GM12878 (cell line): ENCODE results near the gene PPP1R9B. TPM values are rescaled to one million over a fixed set of nuclear protein-coding genes. Genes with fewer than 3 reads are reported as not detected.

Experiments used
- ATAC-seq: fragments of 200-7000 bp; cut with Tn5 transposase; 3 replicates; pipeline ENCODE4 v1.9.1; 2020; ENCODE audit warnings: mild to moderate bottlenecking, moderate library complexity
- BruUV-seq: library from RNA; stranded (reverse); fragments of 400-500 nt; replicated peaks from 2 replicates; lab custom pipeline; 2021; lab: Mats Ljungman, UMichigan
- CTCF ChIA-PET: fragments of 300-600 bp; sonication (Branson Sonifier 250); formaldehyde crosslinking; extraction: SDS; loops from one replicate; lab custom pipeline; 2021; ENCODE audit warnings: inconsistent platforms; lab: Yijun Ruan, JAX
- POLR2A ChIA-PET: fragments of 350-600 bp; formaldehyde crosslinking; extraction: SDS; loops from one replicate; lab custom pipeline; 2021; ENCODE audit warnings: inconsistent platforms; lab: Charles Lee
- RAD21 ChIA-PET: fragments of 300-600 bp; sonication (Branson Sonifier 250); formaldehyde crosslinking; loops from one replicate; lab custom pipeline; 2023; ENCODE audit warnings: antibody characterized with exemption; ENCODE audit not compliant: unreplicated experiment; lab: Charles Lee
- SMC1A ChIA-PET: fragments of 300-600 bp; sonication (Branson Sonifier 250); formaldehyde crosslinking; loops from one replicate; lab custom pipeline; 2023; ENCODE audit not compliant: unreplicated experiment, uncharacterized antibody; lab: Charles Lee
- DNase-seq: peaks from one replicate; pipeline ENCODE4 v3.0.0-alpha.2; 2011; ENCODE audit warnings: low read depth, low spot score
- FAIRE-seq: peaks from 3 replicates; lab custom pipeline; 2011; peaks lifted over from hg19 to GRCh38; lab: Jason Lieb, UNC
- H2AFZ ChIP-seq: 2 replicates; pipeline ENCODE4 v1.6.0; 2011; ENCODE audit warnings: low read depth, low read length, control low read depth; ENCODE audit not compliant: control insufficient read depth
- H3K27ac ChIP-seq: 2 replicates; pipeline ENCODE4 v1.5.1; 2011; ENCODE audit warnings: control low read depth; ENCODE audit not compliant: control insufficient read depth, insufficient read depth
- H3K27me3 ChIP-seq, 2 experiments: replicated peaks in 1 of 2; 2 replicates each; pipeline versions ENCODE4 v1.6.0 to v1.6.1; 2011; ENCODE audit warnings: low read length in 1 of 2; ENCODE audit not compliant: control insufficient read depth in 2 of 2, insufficient read depth in 2 of 2
- H3K36me3 ChIP-seq, 2 experiments: 2 replicates each; pipeline ENCODE4 v1.5.1; 2011; ENCODE audit warnings: low read length in 1 of 2; ENCODE audit not compliant: control insufficient read depth in 2 of 2, insufficient read depth in 2 of 2
- H3K4me1 ChIP-seq: 2 replicates; pipeline ENCODE4 v1.6.1; 2011; ENCODE audit warnings: mild to moderate bottlenecking, low read length, moderate library complexity, mixed read lengths; ENCODE audit not compliant: control insufficient read depth, insufficient read depth
- H3K4me2 ChIP-seq: 2 replicates; pipeline ENCODE4 v1.6.0; 2011; ENCODE audit warnings: control low read depth; ENCODE audit not compliant: control insufficient read depth, insufficient read depth
- H3K4me3 ChIP-seq: fragments of 200-600 bp; sonication (generic); 2 replicates; pipeline ENCODE4 v1.5.1; 2016
- H3K79me2 ChIP-seq: 2 replicates; pipeline ENCODE4 v1.6.0; 2011; ENCODE audit warnings: low read length; ENCODE audit not compliant: control insufficient read depth, insufficient read depth
- H3K9ac ChIP-seq: 2 replicates; pipeline ENCODE4 v1.8.0; 2011; ENCODE audit warnings: low read length, control low read depth, mixed read lengths; ENCODE audit not compliant: control insufficient read depth, insufficient read depth
- H3K9me3 ChIP-seq: replicated peaks from 3 replicates; pipeline ENCODE4 v1.5.1; 2011; ENCODE audit warnings: mild to moderate bottlenecking, low read length; ENCODE audit not compliant: control insufficient read depth, insufficient read depth
- H4K20me1 ChIP-seq: 2 replicates; pipeline ENCODE4 v1.6.0; 2011; ENCODE audit not compliant: control insufficient read depth, insufficient read depth
- ATF7 ChIP-seq: fragments of 450-650 bp; IDR thresholded peaks from 2 replicates; pipeline ENCODE4 v1.6.1; 2016; ENCODE audit warnings: low read depth, mild to moderate bottlenecking
- BACH1 ChIP-seq: fragments of 450-650 bp; IDR thresholded peaks from 2 replicates; pipeline ENCODE4 v1.6.1; 2017; ENCODE audit warnings: mild to moderate bottlenecking, borderline replicate concordance
- BCL3 ChIP-seq: IDR thresholded peaks from 2 replicates; pipeline ENCODE4 v1.6.1; 2011; ENCODE audit warnings: borderline replicate concordance, low read depth, mild to moderate bottlenecking, moderate library complexity, low read length; ENCODE audit not compliant: insufficient read depth, poor library complexity, severe bottlenecking
- BMI1 ChIP-seq: fragments of 450-650 bp; IDR thresholded peaks from 2 replicates; pipeline ENCODE4 v1.6.1; 2016; ENCODE audit warnings: mild to moderate bottlenecking, moderate library complexity, borderline replicate concordance
- LARP7 ChIP-seq: fragments of 450-650 bp; IDR thresholded peaks from 2 replicates; pipeline ENCODE4 v1.6.1; 2017; ENCODE audit warnings: mild to moderate bottlenecking
- NKRF ChIP-seq: fragments of 450-650 bp; conservative IDR thresholded peaks from 2 replicates; pipeline ENCODE4 v1.6.1; 2017; ENCODE audit warnings: mild to moderate bottlenecking, moderate library complexity
- NR2C1 ChIP-seq: fragments of 450-650 bp; IDR thresholded peaks from 2 replicates; pipeline ENCODE4 v1.6.1; 2017; ENCODE audit warnings: antibody characterized with exemption, mild to moderate bottlenecking, moderate library complexity
- NR2C2 ChIP-seq: IDR thresholded peaks from 2 replicates; pipeline ENCODE4 v1.6.1; 2011; ENCODE audit warnings: borderline replicate concordance, low read depth; ENCODE audit not compliant: control insufficient read depth, insufficient read length
- REST ChIP-seq: IDR thresholded peaks from 2 replicates; pipeline ENCODE4 v1.6.1; 2012; ENCODE audit warnings: mild to moderate bottlenecking, low read depth, low read length
- TCF3 ChIP-seq: IDR thresholded peaks from 2 replicates; pipeline ENCODE4 v1.6.1; 2012; ENCODE audit warnings: low read depth, mild to moderate bottlenecking, low read length, borderline replicate concordance; ENCODE audit not compliant: insufficient read depth
- USF1 ChIP-seq: IDR thresholded peaks from 2 replicates; pipeline ENCODE4 v1.6.1; 2011; ENCODE audit warnings: borderline replicate concordance, low read depth, mild to moderate bottlenecking, moderate library complexity, mixed read lengths, low read length; ENCODE audit not compliant: insufficient read depth; ENCODE audit errors: extremely low read length
- YY1 ChIP-seq: IDR thresholded peaks from 2 replicates; pipeline ENCODE4 v1.6.1; 2011; ENCODE audit warnings: low read depth, mild to moderate bottlenecking, low read length
- ZNF622 ChIP-seq: fragments of 450-650 bp; IDR thresholded peaks from 2 replicates; pipeline ENCODE4 v1.6.1; 2017; ENCODE audit warnings: mild to moderate bottlenecking, inconsistent platforms
- WGBS: methylation state at CpG from one replicate; pipeline ENCODE4 v1.1.6; 2016; ENCODE audit warnings: low lambda C conversion rate; ENCODE audit not compliant: insufficient replicate concordance, insufficient coverage; ENCODE audit errors: missing lambda C conversion rate; 5-methylcytosine and 5-hydroxymethylcytosine counted together
- in situ Hi-C: fragments of 300-500 bp; cut with MboI; formaldehyde crosslinking; loops from 9 replicates; pipeline ENCODE4 v1.14.3; 2018; ENCODE audit warnings: mixed read lengths
- intact Hi-C: fragments of 100-400 bp; cut with micrococcal nuclease; formaldehyde crosslinking; loops from one replicate; pipeline ENCODE4 v1.14.2; 2022; ENCODE audit not compliant: unreplicated experiment
- polyA plus RNA-seq, 11 experiments: library from polyadenylated mRNA; depleted of rRNA in 4 of 11; unstranded in 6 of 11; stranded (reverse) in 5 of 11; fragments of >200 nt; fragmentation: Nextera tagmentation in 4 of 11; fragmentation: Illumina TruSeq in 1 of 11; extraction: Ambion mirVana in 4 of 11; extraction: Trizol in 1 of 11; gene quantifications; 1 replicate in 1 of 11; 2 replicates in 10 of 11; pipeline versions ENCODE4 v1.2.1 to v1.2.3, GENCODE V29; 2011 to 2016; ENCODE audit warnings: inconsistent platforms in 2 of 11, missing spikeins in 2 of 11, low read depth in 1 of 11
- total RNA-seq, 4 experiments: library from RNA; depleted of rRNA in 3 of 4; stranded (reverse); fragments of >200 nt in 3 of 4; fragmentation: Illumina TruSeq in 1 of 4; extraction: Trizol in 1 of 4; gene quantifications; 2 replicates each; pipeline versions ENCODE4 v1.2.1 to v1.2.3, GENCODE V29; 2013 to 2021

The PPP1R9B gene
- total and polyA plus RNA-seq, 10 of the 15 experiments (the other 5 are each of a cell fraction or from before 2014, with no cell fraction given): 0.20 to 107 (median 37.5) TPM

- Histone ChIP-seq H3K27me3 (no peaks in the 10 kb centered on the region), H3K9ac (no peak overlapping the region), H3K9me3 (no peaks in the 10 kb centered on the region), H3K4me2 (peak overlapping the region; percentile 30; the same call in 1 of the 2 replicates), H3K27ac (no peak overlapping the region), H4K20me1 (peaks cover 22% of the 10 kb centered on the region), H3K4me1 (peaks cover 38% of the 10 kb centered on the region), H3K79me2 (peaks cover 35% of the 10 kb centered on the region), H2AFZ (no peak overlapping the region), H3K4me3 (no peak overlapping the region), H3K36me3 (peaks cover 69 to 82% of the 10 kb centered on the region in 2 experiments)
- DNase-seq (no peak), ATAC-seq (peak; percentile 94), FAIRE-seq (peak; percentile 98)
- intact Hi-C loops (loop anchor here (1.0 kb wide), 1 partner anchor 21 kb away; no protein-coding TSS in a partner anchor), in situ Hi-C loops (no loop called here)
- ChIA-PET CTCF (interaction anchor here (0.6 to 6.9 kb wide), 17 partner anchors 7 to 702 kb away, joined by 3 to 87 read pairs (median 9); partner anchors contain the start of genes COL1A1, PPP1R9B, SAMD14 and SGCA), RAD21 (interaction anchor here (1.0 to 1.7 kb wide), 3 partner anchors 8 to 22 kb away, joined by 3 to 7 read pairs (median 6); no protein-coding TSS in a partner anchor), SMC1A (interaction anchor here (0.8 to 3.7 kb wide), 9 partner anchors 10 to 46 kb away, joined by 3 to 29 read pairs (median 6); no protein-coding TSS in a partner anchor), POLR2A (interaction anchor here (1.2 to 1.8 kb wide), 3 partner anchors 10 to 48 kb away, joined by 3 to 5 read pairs (median 5); partner anchors contain the start of gene PPP1R9B)
- WGBS: 30% methylated on average over 19 of the region's 19 CpGs
- BruUV-seq: no TSS peak
- TF ChIP-seq BACH1 (no peak), ATF7 (0 out of 2 replicates have a peak, but pooled peaks have one; percentile 30), NKRF (no peak), REST (no peak), NR2C2 (no peak), TCF3 (no peak), BMI1 (no peak), LARP7 (no peak), YY1 (no peak), NR2C1 (no peak), USF1 (no peak), ZNF622 (no peak), BCL3 (no peak)
These were observed 10.3 kb downstream of the PPP1R9B start for GRCh38 chr17:50139950-50140885.
